B cell (primary cell): ENCODE measurements around the gene PARS2.

Experiments used
- CTCF ChIP-seq: fragments of 200-600 bp; IDR thresholded peaks from one replicate; pipeline ENCODE4 v1.8.0; 2022; ENCODE audit warnings: antibody characterized with exemption, mild to moderate bottlenecking
- EZH2 ChIP-seq: IDR thresholded peaks from 2 replicates; pipeline ENCODE4 v1.6.1; 2012; ENCODE audit warnings: borderline replicate concordance, low read depth, mild to moderate bottlenecking, moderate library complexity, low read length; ENCODE audit not compliant: insufficient read depth, poor library complexity, severe bottlenecking

GRCh38 chr1:54772951-54773350 lies 8.6 kb upstream of the PARS2 start:
- TF ChIP-seq CTCF (no peak), EZH2 (no peak)
